NB4 (cell line): Measurements from ENCODE around the gene GALNT17.

Experiments used
- CTCF ChIP-seq: IDR thresholded peaks from one replicate; pipeline ENCODE4 v1.5.1; 2012; ENCODE audit warnings: low read depth, low read length
- MAX ChIP-seq: IDR thresholded peaks from 2 replicates; pipeline ENCODE4 v1.6.1; 2011; ENCODE audit warnings: low read depth, low read length
- POLR2A ChIP-seq: IDR thresholded peaks from 2 replicates; pipeline ENCODE4 v1.6.1; 2011; ENCODE audit warnings: mild to moderate bottlenecking; ENCODE audit not compliant: insufficient read length; ENCODE audit errors: extremely low read depth

- TF ChIP-seq CTCF = no peak
- no peak for TF ChIP-seq POLR2A
- TF ChIP-seq MAX = no peak
Observed at GRCh38 chr7:71761336-71761735, 629.4 kb downstream of the GALNT17 start.
